Fibroblast of lung (primary cell): ENCODE results near the gene TPPP.
"Not testable (repeated sequence)": the region's sequence is repeated elsewhere in the genome, so short reads cannot be mapped to it uniquely, and the experiment has no call there.

Experiments used
- EZH2 ChIP-seq: IDR thresholded peaks from 2 replicates; pipeline ENCODE4 v1.5.1; 2012; ENCODE audit warnings: low read length, control low read depth, mild to moderate bottlenecking; ENCODE audit errors: missing control alignments
- TF ChIP-seq, protein P1 (sequence below), 2 donors: IDR thresholded peaks in 1 of 2; conservative IDR thresholded peaks in 1 of 2; 1 replicate in 1 of 2; 2 replicates in 1 of 2; pipeline ENCODE4 v1.5.1; 2011 to 2012; ENCODE audit warnings: low read length in 2 of 2, control low read depth in 1 of 2, inconsistent platforms in 1 of 2, low read depth in 1 of 2, mild to moderate bottlenecking in 1 of 2

DNA sequence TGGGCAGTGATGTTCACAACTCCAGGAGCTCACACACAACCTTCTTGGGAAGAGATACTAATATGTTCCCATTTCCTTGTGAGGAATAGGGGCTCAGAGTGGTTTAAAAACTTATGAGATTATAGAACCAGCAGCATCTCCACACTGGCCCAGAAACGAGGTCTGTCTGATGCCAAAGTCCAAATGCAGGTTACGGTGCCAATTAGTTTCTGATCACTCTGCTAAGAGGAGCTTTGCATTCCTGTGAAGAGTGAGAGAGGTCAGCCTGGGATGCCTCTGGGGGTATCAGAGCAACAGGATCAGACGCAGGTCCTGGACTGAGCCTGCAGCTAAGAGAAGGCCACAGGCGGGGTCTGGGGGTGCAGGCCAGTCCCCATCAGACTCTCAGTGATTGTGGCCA lies 30.2 kb upstream of the TPPP start:
- TF ChIP-seq EZH2 = not testable (repeated sequence)
- TF ChIP-seq, protein P1, sequence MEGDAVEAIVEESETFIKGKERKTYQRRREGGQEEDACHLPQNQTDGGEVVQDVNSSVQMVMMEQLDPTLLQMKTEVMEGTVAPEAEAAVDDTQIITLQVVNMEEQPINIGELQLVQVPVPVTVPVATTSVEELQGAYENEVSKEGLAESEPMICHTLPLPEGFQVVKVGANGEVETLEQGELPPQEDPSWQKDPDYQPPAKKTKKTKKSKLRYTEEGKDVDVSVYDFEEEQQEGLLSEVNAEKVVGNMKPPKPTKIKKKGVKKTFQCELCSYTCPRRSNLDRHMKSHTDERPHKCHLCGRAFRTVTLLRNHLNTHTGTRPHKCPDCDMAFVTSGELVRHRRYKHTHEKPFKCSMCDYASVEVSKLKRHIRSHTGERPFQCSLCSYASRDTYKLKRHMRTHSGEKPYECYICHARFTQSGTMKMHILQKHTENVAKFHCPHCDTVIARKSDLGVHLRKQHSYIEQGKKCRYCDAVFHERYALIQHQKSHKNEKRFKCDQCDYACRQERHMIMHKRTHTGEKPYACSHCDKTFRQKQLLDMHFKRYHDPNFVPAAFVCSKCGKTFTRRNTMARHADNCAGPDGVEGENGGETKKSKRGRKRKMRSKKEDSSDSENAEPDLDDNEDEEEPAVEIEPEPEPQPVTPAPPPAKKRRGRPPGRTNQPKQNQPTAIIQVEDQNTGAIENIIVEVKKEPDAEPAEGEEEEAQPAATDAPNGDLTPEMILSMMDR (conservative IDR thresholded peaks at IDR 0.05 in 1 of 2, IDR thresholded peaks at IDR 0.05 in 1 of 2; ENCODE audit: low read depth in 1 of 2, low read length in 2 of 2) = not testable (repeated sequence)
